ENCODE data around the gene UBE2J1. TPM values are rescaled to one million over a fixed set of nuclear protein-coding genes. Genes with fewer than 3 reads are reported as not detected.

The UBE2J1 gene
- total RNA-seq, 1 donor from 2014 or later = 32.0 TPM

DNA sequence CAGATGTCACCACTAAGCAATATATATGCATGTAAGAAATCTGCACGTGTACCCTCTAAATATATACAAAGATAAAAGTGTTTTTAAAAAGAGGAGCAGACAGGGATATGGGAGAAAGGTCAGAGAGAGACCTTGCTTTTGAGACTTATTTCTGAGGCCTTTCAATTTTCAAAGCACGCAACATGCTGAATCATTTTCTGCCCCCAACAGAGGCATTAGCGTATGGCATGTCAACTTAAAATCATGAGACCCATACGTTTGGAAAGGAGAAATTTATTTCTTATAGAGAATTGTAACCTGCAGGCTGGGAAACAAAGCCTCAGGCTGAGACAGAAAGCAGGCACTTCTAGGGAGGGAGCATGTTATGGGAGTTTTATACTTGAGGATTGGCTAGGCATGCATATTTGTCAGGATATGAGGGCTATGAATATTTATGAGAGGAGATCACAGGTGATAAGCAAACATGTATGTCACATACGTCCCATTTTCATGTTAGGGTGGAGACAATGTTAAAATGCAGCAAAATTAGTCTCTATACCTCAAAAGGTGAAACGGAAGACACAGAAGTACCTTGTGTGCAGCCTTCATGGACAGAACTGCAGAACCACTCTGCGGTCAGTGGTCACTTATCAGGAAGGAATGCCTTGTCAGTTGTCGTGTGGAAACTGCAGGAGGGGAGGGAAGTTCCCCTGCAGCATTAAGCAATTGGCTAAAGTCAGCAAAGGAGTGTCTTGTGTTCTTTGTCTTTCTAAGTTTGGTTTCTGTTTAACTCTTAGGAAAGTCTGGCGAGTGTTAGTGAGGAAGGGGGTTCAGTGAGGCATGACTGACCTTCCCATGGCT lies 31.2 kb downstream of the UBE2J1 start:
- H3K27me3 Mint-ChIP-seq = no peaks in the 10 kb centered on the region
- peaks cover 39% of the 10 kb centered on the region for H3K36me3 Mint-ChIP-seq
- no peak for DNase-seq (ENCODE audit: extremely low spot score, unreplicated experiment)
- TF ChIP-seq, protein P1, sequence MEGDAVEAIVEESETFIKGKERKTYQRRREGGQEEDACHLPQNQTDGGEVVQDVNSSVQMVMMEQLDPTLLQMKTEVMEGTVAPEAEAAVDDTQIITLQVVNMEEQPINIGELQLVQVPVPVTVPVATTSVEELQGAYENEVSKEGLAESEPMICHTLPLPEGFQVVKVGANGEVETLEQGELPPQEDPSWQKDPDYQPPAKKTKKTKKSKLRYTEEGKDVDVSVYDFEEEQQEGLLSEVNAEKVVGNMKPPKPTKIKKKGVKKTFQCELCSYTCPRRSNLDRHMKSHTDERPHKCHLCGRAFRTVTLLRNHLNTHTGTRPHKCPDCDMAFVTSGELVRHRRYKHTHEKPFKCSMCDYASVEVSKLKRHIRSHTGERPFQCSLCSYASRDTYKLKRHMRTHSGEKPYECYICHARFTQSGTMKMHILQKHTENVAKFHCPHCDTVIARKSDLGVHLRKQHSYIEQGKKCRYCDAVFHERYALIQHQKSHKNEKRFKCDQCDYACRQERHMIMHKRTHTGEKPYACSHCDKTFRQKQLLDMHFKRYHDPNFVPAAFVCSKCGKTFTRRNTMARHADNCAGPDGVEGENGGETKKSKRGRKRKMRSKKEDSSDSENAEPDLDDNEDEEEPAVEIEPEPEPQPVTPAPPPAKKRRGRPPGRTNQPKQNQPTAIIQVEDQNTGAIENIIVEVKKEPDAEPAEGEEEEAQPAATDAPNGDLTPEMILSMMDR (conservative IDR thresholded peaks at IDR 0.05) = no peak
- no peak overlapping the region for H3K4me3 Mint-ChIP-seq
- H3K27ac Mint-ChIP-seq = no peak overlapping the region
- H3K9me3 Mint-ChIP-seq = peaks cover 9% of the 10 kb centered on the region
- peaks cover 5% of the 10 kb centered on the region for H3K4me1 Mint-ChIP-seq (ENCODE audit: unreplicated experiment)

DNA sequence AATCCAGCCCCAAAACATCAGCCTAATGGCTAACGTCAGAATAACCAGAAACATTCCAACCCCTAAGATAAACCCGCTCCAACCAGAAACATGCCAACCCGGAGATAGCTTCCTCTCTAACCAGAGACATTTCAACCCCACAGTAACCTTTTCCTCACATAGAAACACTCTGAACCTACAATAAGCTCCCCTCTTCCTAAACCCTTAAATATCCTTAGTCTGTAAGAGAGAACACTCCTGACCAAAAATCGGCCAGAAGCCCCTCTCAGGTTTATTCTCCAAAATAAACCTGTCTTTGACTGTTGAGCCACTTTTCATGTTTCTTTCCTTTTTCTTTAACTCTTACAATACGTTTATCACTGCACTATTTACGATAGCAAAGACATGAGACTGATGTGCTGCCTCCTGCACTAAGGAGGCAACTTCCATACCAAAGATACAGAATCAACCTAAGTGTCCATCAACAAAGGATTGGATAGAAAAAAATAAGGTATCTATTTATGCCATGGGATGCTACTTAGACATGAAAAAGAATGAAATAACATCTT lies 32.4 kb downstream of the UBE2J1 start:
- H3K36me3 Mint-ChIP-seq = peaks cover 38% of the 10 kb centered on the region
- H3K27me3 Mint-ChIP-seq = no peaks in the 10 kb centered on the region
- TF ChIP-seq, protein P1 (conservative IDR thresholded peaks at IDR 0.05) = no peak
- H3K9me3 Mint-ChIP-seq = peaks cover 9% of the 10 kb centered on the region
- H3K4me1 Mint-ChIP-seq (ENCODE audit: unreplicated experiment) = peaks cover 5% of the 10 kb centered on the region
- no peak overlapping the region for H3K4me3 Mint-ChIP-seq
- no peak for DNase-seq (ENCODE audit: extremely low spot score, unreplicated experiment)
- no peak overlapping the region for H3K27ac Mint-ChIP-seq

DNA sequence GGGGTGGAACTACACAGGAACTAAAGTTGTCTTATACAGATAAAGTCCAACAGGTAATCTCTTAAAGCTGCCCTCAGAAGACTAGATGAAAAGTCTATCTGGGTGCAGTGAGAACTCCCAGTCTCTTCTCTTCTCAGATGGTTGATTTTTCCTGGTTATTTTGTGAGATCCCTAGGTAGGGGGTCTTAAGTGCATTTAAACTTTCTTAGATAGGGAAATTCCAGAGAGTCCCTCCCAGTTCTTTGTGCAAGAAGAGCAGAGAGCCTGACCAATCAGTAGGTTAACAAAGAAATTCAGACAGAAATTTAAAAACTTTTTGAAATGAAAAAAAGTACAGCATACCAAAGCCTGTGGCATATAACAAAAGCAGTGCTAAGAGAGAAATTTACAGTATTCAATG lies 35.5 kb downstream of the UBE2J1 start:
- Mint-ChIP-seq H3K4me3 (no peak overlapping the region), H3K9me3 (peaks cover 9% of the 10 kb centered on the region), H3K27me3 (no peaks in the 10 kb centered on the region), H3K27ac (no peak overlapping the region), H3K4me1 (ENCODE audit: unreplicated experiment) (peaks cover 4% of the 10 kb centered on the region), H3K36me3 (peaks cover 23% of the 10 kb centered on the region)
- no peak for DNase-seq (ENCODE audit: extremely low spot score, unreplicated experiment)
- TF ChIP-seq, protein P1 (conservative IDR thresholded peaks at IDR 0.05) = no peak

DNA sequence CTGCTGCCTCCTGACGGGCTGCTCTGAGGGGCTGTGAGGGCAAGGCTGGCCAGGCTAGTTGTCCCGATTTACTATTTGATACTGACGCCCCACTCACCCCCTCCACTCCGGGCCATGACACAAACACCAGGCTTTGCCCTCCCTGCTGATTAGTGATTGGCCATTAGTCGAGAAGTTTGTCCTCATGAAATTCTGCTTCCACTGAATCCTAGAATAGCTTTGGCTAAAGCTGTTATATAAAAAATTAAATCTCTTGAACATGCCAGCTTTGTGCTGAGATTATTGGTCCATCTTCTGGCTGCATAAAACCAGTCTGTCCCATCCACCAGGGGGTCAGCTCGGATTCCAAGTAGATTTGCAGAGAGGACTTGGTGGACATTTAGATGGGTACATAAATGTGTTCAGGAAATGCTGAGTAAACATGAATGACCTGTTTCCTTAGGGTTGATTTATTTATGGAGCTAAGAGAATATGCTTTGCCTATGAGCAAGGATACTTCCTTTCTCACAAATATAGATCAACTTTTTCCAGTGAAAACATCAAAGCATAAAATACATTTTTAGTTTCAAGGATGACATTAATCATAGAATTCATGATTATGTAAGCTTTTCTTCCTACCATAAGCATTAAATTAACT lies 37.2 kb downstream of the UBE2J1 start, which contains the start of gene GABRR2:
Gene GABRR2 (minus strand): TSS at position 51 of the 637 bp plus-strand sequence. CDS start 134 bp downstream, outside the sequence.
- no peak within 1 kb of the TSS for H3K4me3 Mint-ChIP-seq
- peaks cover 10% of the 10 kb centered on the region for H3K4me1 Mint-ChIP-seq (ENCODE audit: unreplicated experiment)
- TF ChIP-seq, protein P1 (conservative IDR thresholded peaks at IDR 0.05) = no peak
- H3K36me3 Mint-ChIP-seq = peaks cover 17% of the 10 kb centered on the region
- peaks cover 8% of the 10 kb centered on the region for H3K9me3 Mint-ChIP-seq
- H3K27me3 Mint-ChIP-seq = peaks cover 1% of the 10 kb centered on the region
- DNase-seq (ENCODE audit: extremely low spot score, unreplicated experiment) = no peak
- no peak within 1 kb of the TSS for H3K27ac Mint-ChIP-seq

DNA sequence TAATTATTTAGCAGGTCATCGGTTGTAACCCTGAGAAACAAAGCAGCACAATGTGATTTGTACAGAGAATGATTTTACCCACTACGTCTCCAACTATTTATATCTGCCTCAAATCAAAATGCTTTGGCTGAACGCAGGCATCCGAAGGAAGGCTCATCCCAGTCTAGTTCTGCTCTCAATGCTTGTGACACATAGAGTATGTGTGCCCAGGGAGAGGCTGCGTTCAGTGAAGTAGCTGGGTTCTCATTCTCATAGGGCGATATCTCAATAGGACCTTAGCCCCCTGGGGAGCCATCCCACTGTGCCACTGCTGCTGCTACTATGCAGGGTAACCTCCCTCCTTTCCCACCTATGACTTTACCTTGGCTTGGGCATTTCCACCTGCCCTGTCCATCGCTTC lies 37.8 kb downstream of the UBE2J1 start:
- Mint-ChIP-seq H3K9me3 (peaks cover under 1% of the 10 kb centered on the region), H3K4me1 (ENCODE audit: unreplicated experiment) (peaks cover 10% of the 10 kb centered on the region), H3K27me3 (peaks cover 5% of the 10 kb centered on the region), H3K27ac (no peak overlapping the region), H3K36me3 (peaks cover 11% of the 10 kb centered on the region), H3K4me3 (no peak overlapping the region)
- TF ChIP-seq, protein P1 (conservative IDR thresholded peaks at IDR 0.05) = no peak
- DNase-seq (ENCODE audit: extremely low spot score, unreplicated experiment) = no peak

Data from type B pancreatic cell (in vitro differentiated cells).